MCF 10A (cell line): ENCODE measurements around the gene IMMP2L. TPM values are rescaled to one million over a fixed set of nuclear protein-coding genes. Genes with fewer than 3 reads are reported as not detected.

ENCODE experiments used
- BruUV-seq: library from RNA; stranded (reverse); fragments of 400-500 nt; replicated peaks from 2 replicates; lab custom pipeline; 2021; lab: Mats Ljungman, UMichigan
- CTCF ChIA-PET: fragments of 300-600 bp; sonication (Branson Sonifier 250); formaldehyde crosslinking; extraction: SDS; loops from one replicate; lab custom pipeline; 2021; ENCODE audit warnings: antibody characterized with exemption, inconsistent platforms; lab: Yijun Ruan, JAX
- POLR2A ChIA-PET: fragments of 300-600, 350-650 bp; sonication (Branson Sonifier 250); formaldehyde crosslinking; extraction: SDS; loops from one replicate; lab custom pipeline; 2020; ENCODE audit warnings: antibody characterized with exemption, inconsistent platforms; lab: Yijun Ruan, JAX
- DNase-seq: peaks from one replicate; pipeline ENCODE4 v3.0.0-alpha.2; 2018; ENCODE audit not compliant: unreplicated experiment
- H3K27ac Mint-ChIP-seq: one replicate; pipeline ENCODE4 v1.8.0; 2022; ENCODE audit warnings: mild to moderate bottlenecking, low read depth, mixed read lengths; ENCODE audit not compliant: unreplicated experiment
- H3K27me3 Mint-ChIP-seq: one replicate; pipeline ENCODE4 v1.8.0; 2022; ENCODE audit warnings: mixed read lengths; ENCODE audit not compliant: insufficient read depth, unreplicated experiment
- H3K36me3 Mint-ChIP-seq: one replicate; pipeline ENCODE4 v1.8.0; 2022; ENCODE audit warnings: mild to moderate bottlenecking, moderate library complexity, mixed read lengths; ENCODE audit not compliant: insufficient read depth, unreplicated experiment
- H3K4me1 Mint-ChIP-seq: one replicate; pipeline ENCODE4 v1.8.0; 2022; ENCODE audit warnings: mixed read lengths; ENCODE audit not compliant: insufficient read depth, unreplicated experiment
- H3K4me3 Mint-ChIP-seq: one replicate; pipeline ENCODE4 v1.8.0; 2022; ENCODE audit warnings: mild to moderate bottlenecking, moderate library complexity, mixed read lengths; ENCODE audit not compliant: unreplicated experiment
- H3K9me3 Mint-ChIP-seq: one replicate; pipeline ENCODE4 v1.8.0; 2022; ENCODE audit warnings: mixed read lengths; ENCODE audit not compliant: unreplicated experiment
- CTCF ChIP-seq: fragments of 200-600 bp; IDR thresholded peaks from one replicate; pipeline ENCODE4 v1.8.0; 2022; ENCODE audit warnings: antibody characterized with exemption, mild to moderate bottlenecking; ENCODE audit not compliant: unreplicated experiment
- intact Hi-C: fragments of 100-400 bp; cut with micrococcal nuclease; formaldehyde crosslinking; loops from 2 replicates; pipeline ENCODE4 v1.14.1; 2022
- total RNA-seq: library from RNA; stranded (reverse); gene quantifications from 2 replicates; pipeline ENCODE4 v1.2.3, GENCODE V29; 2022

IMMP2L gene
- total RNA-seq, 1 experiment from 2014 or later: 23.7 TPM

- Mint-ChIP-seq H3K36me3 (no peaks in the 10 kb centered on the region), H3K9me3 (no peaks in the 10 kb centered on the region), H3K27ac (no peak overlapping the region), H3K27me3 (no peaks in the 10 kb centered on the region), H3K4me3 (no peak overlapping the region), H3K4me1 (peaks cover 5% of the 10 kb centered on the region)
- ChIA-PET POLR2A (no interaction called here), CTCF (interaction anchor here (0.7 to 0.8 kb wide), 2 partner anchors 313 to 441 kb away, joined by 3 read pairs; no protein-coding TSS in a partner anchor)
- TF ChIP-seq CTCF: no peak
- no TSS peak for BruUV-seq
- intact Hi-C loops: no loop called here
- DNase-seq: no peak
Observed at GRCh38 chr7:111413739-111414138, 148.6 kb downstream of the IMMP2L start.

- ChIA-PET CTCF (interaction anchor here (0.6 to 0.9 kb wide), 3 partner anchors 9 to 271 kb away, joined by 3 to 5 read pairs (median 4); no protein-coding TSS in a partner anchor), POLR2A (no interaction called here)
- DNase-seq: no peak
- peaks cover 5% of the 10 kb centered on the region for H3K4me1 Mint-ChIP-seq
- no peaks in the 10 kb centered on the region for H3K36me3 Mint-ChIP-seq
- no peak overlapping the region for H3K4me3 Mint-ChIP-seq
- H3K27ac Mint-ChIP-seq: no peak overlapping the region
- H3K27me3 Mint-ChIP-seq: no peaks in the 10 kb centered on the region
- TF ChIP-seq CTCF: no peak
- intact Hi-C loops: no loop called here
- peaks cover 8% of the 10 kb centered on the region for H3K9me3 Mint-ChIP-seq
- no TSS peak for BruUV-seq
Observed at GRCh38 chr7:111410899-111411298, 151.4 kb downstream of the IMMP2L start.

GRCh38 chr7:111409714-111410422, 152.4 kb downstream of the IMMP2L start:
- H3K36me3 Mint-ChIP-seq: no peaks in the 10 kb centered on the region
- no peaks in the 10 kb centered on the region for H3K27me3 Mint-ChIP-seq
- ChIA-PET CTCF (interaction anchor here (0.7 to 0.9 kb wide), 3 partner anchors 16 to 272 kb away, joined by 3 to 5 read pairs (median 4); no protein-coding TSS in a partner anchor), POLR2A (no interaction called here)
- no TSS peak for BruUV-seq
- no peak for TF ChIP-seq CTCF
- intact Hi-C loops: no loop called here
- H3K4me3 Mint-ChIP-seq: no peak overlapping the region
- peaks cover 8% of the 10 kb centered on the region for H3K9me3 Mint-ChIP-seq
- H3K4me1 Mint-ChIP-seq: peaks cover 5% of the 10 kb centered on the region
- no peak for DNase-seq
- peak overlapping the region; percentile 26 for H3K27ac Mint-ChIP-seq

GRCh38 chr7:111408724-111409123, 153.6 kb downstream of the IMMP2L start:
- H3K27ac Mint-ChIP-seq: no peak overlapping the region
- no peaks in the 10 kb centered on the region for H3K4me1 Mint-ChIP-seq
- no peaks in the 10 kb centered on the region for H3K27me3 Mint-ChIP-seq
- no peak for TF ChIP-seq CTCF
- ChIA-PET POLR2A (interaction anchor here (0.6 to 1.1 kb wide), 2 partner anchors 14 to 49 kb away, joined by 3 to 5 read pairs; no protein-coding TSS in a partner anchor), CTCF (interaction anchor here (0.6 to 1.1 kb wide), 2 partner anchors 16 to 57 kb away, joined by 3 to 4 read pairs; no protein-coding TSS in a partner anchor)
- H3K9me3 Mint-ChIP-seq: peaks cover 8% of the 10 kb centered on the region
- no peaks in the 10 kb centered on the region for H3K36me3 Mint-ChIP-seq
- H3K4me3 Mint-ChIP-seq: no peak overlapping the region
- no TSS peak for BruUV-seq
- DNase-seq: no peak
- intact Hi-C loops: no loop called here
